Head of caudate nucleus (tissue), 42 donors: ENCODE data around the gene IGSF9B.

Source experiments
- DNase-seq, 42 donors: peaks; one replicate each; pipeline versions ENCODE4 v3.0.0 to v3.0.0-alpha.2; 2020 to 2021; ENCODE audit warnings: mixed read lengths in 7 of 42
- intact Hi-C: fragments of 100-400 bp; cut with DNase I; formaldehyde crosslinking; loops from one replicate; pipeline ENCODE4 v1.15.0; 2022

The IGSF9B gene

GRCh38 chr11:133985981-133986944 is 29.5 kb upstream of the IGSF9B start:
- intact Hi-C loops, result no loop called here
- no peak for DNase-seq

DNA sequence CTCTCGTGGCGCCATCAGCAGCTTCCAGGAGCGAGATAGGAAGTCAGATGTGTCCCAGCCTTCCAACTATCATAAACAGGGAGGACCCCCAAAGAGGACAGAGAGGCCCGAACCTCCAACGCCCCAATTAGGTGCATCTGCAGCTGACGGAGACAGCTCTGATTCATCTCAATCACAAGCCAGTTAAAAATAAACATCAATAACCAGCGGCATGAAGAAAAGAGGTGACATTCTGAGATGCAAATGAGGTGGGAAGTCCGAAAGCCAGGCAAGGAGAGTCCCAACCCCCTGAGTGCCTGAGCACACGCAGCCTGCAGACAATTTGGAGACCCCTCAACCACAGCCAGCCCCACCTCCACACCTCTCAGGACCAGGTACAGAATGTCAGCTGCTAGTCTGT is 28.1 kb upstream of the IGSF9B start:
- intact Hi-C loops, result no loop called here

GRCh38 chr11:133983660-133984316 is 27.0 kb upstream of the IGSF9B start:
- no peak for DNase-seq
- intact Hi-C loops, result no loop called here

More for the DNA sequence above, 28.1 kb upstream of the IGSF9B start:
- no peak for DNase-seq

DNA sequence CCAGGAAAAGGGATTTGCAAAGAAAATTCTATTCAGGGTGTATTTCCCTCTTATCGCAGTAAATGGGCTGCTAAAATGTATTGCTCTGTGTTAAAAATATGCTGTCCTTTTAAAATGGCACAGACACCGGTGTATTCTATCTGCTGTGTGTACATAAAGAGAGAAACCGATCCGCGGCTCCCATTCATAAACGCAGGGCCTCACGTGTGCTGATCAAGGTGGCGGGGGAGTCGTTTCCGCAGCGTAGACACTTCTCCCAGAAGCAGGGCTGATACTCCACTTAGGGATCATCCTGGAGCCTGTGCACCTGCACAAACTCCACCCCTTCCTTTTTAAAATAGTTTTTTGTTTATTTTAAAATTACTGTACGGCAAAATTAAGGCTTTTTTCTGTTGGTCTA is 26.1 kb upstream of the IGSF9B start:
- peak in 19 of 42 donors; percentile 23 to 67 (median 40) for DNase-seq
- intact Hi-C loops, result no loop called here

DNA sequence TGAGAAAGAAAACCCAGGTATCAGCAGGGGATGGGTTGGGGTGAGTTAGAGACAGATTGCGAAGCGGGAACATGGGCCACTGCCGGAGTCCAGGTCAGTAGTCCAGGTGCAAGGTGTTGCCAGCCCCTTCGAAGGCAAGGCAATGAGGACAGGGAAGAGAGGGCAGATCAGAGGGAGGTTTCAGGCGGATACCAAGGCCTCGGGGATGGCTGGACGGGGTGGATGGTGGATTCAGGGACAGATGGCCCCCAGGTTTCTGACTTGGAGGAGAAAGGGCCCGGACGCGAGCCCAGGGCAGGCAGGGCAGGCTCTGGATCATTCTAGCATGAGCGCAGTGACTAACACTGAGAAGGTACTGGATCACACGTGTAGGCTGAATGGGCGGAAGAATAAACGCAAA is 25.4 kb upstream of the IGSF9B start:
- DNase-seq, result no peak
- intact Hi-C loops, result no loop called here

- intact Hi-C loops, result no loop called here
- no peak for DNase-seq
Measured at GRCh38 chr11:133981156-133981555, 24.4 kb upstream of the IGSF9B start.

DNA sequence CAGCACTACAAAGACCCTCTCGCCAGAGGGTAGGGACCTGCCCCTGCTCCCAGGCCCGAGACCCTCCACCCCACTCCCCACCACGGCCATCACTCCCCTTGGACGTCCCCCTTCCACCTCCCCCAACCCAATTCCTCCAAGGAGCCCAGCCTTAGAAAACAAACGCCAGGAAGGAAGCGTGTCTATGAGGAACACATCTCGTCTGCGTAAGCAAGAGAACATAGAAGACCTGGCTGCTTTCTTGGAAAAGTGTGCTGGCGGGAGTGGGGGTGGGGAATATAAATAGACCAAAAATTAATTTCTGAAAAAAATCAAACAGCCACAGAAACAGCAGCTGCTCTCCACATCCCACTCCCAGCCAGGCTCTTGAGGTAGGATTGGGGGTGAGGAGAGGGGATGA is 23.9 kb upstream of the IGSF9B start:
- intact Hi-C loops, result no loop called here
- DNase-seq, result no peak

- intact Hi-C loops, result no loop called here
- no peak for DNase-seq
Measured at GRCh38 chr11:133978794-133979193, 22.0 kb upstream of the IGSF9B start.

GRCh38 chr11:133977067-133977677 is 20.4 kb upstream of the IGSF9B start:
- no peak for DNase-seq
- intact Hi-C loops, result no loop called here

GRCh38 chr11:133975488-133975849 is 18.7 kb upstream of the IGSF9B start:
- intact Hi-C loops, result no loop called here
- DNase-seq, result no peak

DNA sequence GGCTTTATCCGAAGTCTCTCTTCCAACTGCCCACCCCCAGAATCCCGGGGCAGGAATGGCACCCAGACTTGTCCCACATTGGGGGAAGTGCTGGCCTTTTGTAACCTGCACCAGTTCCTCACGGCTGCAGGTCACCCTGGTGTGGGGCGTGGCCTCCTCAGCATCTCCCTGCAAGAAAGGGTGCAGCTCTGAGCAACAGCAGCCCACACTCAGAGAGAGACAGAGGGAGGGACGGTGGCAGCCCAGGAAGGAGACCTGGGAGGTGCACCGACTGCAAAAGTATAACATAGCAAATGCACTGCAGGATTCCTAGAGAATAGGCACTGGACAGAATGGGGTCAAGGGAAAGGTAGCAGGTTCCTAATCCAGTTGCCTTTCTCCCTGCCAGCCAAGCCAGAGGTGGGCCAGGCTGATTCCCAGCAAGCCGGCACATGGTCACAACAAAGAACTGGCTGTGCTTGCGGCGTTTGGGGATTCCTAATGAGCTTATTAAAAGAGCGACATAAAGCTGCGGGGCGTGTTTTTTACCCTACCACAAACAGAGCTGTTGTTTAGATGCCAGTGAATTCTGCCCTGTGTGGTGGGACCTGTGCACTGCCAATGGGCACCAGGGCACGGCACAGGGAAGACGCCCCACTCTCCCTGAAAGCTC is 18.2 kb upstream of the IGSF9B start:
- peak in 9 of 42 donors; percentile 28 to 59 (median 46) for DNase-seq

DNA sequence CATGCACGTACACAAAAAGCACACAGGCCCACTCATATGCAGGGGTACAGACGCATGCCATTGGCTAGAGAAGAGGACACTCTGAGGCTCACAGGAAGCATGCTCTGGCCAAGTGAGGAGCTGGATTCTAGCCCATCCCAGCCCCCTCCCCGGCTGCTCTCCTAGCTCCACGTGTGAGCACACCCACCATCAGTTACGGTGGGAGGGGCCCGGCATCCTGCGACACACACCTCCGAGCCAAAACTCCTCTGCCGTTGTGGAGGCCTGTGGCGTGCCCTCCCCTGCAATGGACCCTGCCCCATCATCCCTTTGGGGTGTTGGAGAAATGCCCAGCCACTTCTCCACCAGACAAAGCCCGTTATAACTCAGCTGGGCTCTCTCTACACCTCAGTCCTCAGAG is 15.1 kb upstream of the IGSF9B start:
- intact Hi-C loops, result no loop called here

More for the DNA sequence above, 18.2 kb upstream of the IGSF9B start:
- intact Hi-C loops, result no loop called here

DNA sequence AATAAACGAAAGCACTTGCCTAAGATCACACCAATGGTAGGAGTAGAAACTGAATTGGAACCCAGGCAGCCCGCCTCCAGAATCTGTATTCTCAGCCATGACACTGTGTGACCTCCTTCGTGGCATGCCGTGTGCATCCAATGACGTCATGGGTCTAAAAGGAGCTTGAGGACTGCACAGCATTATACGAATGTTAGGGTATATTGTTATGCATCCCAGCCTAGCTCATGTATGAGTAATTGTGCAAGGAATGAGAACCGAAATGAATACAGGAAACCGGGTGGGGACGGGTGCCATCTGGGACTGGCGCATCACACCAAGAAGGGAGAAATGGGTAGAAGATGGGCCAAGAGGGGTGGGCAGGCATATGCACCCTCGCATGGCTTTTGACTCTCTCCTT is 12.3 kb upstream of the IGSF9B start:
- no peak for DNase-seq
- intact Hi-C loops, result loop anchor here (10.0 kb wide), 2 partner anchors 46 to 176 kb away; no protein-coding TSS in a partner anchor

More for the DNA sequence above, 15.1 kb upstream of the IGSF9B start:
- no peak for DNase-seq

DNA sequence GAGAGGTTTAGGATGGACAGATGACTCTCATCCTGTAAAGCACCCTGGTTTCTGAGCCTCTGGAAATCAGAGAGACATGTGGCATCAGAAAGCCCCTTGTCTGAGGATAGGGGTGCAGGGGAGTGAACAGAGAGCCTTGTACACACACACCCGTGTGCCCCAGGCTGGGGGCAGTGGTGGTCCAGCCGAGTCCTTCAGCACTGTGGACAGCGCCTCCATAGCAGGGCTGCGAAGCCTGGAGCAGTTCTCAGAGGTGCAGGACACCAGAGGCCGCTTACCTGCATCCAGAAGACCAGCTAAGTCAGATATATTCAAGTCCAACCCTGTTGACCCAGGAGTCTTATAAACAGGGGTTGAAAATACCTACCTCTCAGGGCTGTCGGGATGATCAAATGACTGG is 11.5 kb upstream of the IGSF9B start:
- no peak for DNase-seq
- intact Hi-C loops, result loop anchor here (10.0 kb wide), 2 partner anchors 47 to 177 kb away; no protein-coding TSS in a partner anchor

GRCh38 chr11:133967599-133968238 is 11.0 kb upstream of the IGSF9B start:
- no peak for DNase-seq
- intact Hi-C loops, result loop anchor here (10.0 kb wide), 2 partner anchors 47 to 177 kb away; no protein-coding TSS in a partner anchor

DNA sequence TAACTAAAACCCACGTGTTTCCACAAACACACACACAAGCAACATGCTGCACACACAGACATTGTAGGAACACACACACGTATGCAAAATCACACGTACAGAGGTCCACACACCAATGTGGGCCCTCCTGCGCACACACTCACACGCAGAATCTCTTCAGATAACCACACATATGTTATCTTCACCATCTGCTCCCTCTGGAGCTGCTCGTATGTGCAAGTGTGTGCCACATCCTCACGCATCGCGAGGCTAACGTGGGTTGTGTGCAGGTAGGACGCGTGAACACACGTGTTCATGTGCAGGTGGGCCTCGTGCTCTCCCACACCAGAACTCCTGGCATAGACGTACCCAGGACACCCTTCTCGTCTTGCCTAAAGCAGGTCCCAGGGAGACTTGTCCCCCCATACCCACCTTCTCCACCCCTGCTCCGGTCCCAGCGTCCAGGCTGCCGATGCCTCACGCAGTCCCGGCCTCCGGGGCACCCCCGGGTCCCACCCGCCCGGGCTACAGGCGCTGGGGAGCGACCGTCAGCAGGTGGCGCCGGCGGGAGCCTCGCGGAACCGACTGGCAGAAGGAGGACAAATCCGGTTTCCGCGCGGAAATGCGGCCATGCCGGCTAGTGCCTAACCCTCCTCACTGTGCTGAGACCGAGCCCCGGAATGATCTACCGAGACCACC is 10.3 kb upstream of the IGSF9B start:
- intact Hi-C loops, result loop anchor here (10.0 kb wide), 2 partner anchors 48 to 178 kb away; no protein-coding TSS in a partner anchor
- DNase-seq, result peak in 41 of 42 donors; percentile 22 to 85 (median 72)

GRCh38 chr11:133966172-133966651 is 9.4 kb upstream of the IGSF9B start:
- intact Hi-C loops, result loop anchor here (10.0 kb wide), 2 partner anchors 49 to 179 kb away; no protein-coding TSS in a partner anchor

More at GRCh38 chr11:133966172-133966651, 9.4 kb upstream of the IGSF9B start:
- DNase-seq, result peak in 11 of 42 donors; percentile 14 to 72 (median 34)
